Activated naive CD8-positive, alpha-beta T cell (primary cell): ENCODE measurements around the gene FAH.

Experiments
- H3K27ac Mint-ChIP-seq: one replicate; pipeline ENCODE4 v1.8.0; 2021; ENCODE audit warnings: mixed read lengths
- H3K27me3 Mint-ChIP-seq: one replicate; pipeline ENCODE4 v1.8.0; 2021; ENCODE audit warnings: mixed read lengths
- H3K36me3 Mint-ChIP-seq: one replicate; pipeline ENCODE4 v1.8.0; 2021; ENCODE audit warnings: mixed read lengths
- H3K4me1 Mint-ChIP-seq: one replicate; pipeline ENCODE4 v1.8.0; 2021; ENCODE audit warnings: low read depth, mixed read lengths
- H3K4me3 Mint-ChIP-seq: one replicate; pipeline ENCODE4 v1.8.0; 2021; ENCODE audit warnings: mild to moderate bottlenecking, mixed read lengths
- H3K9me3 Mint-ChIP-seq: one replicate; pipeline ENCODE4 v1.8.0; 2021; ENCODE audit warnings: low read depth, mixed read lengths

Gene FAH

GRCh38 chr15:80174017-80174746 is 21.4 kb downstream of the FAH start:
- H3K4me3 Mint-ChIP-seq = no peak overlapping the region
- peaks cover 12% of the 10 kb centered on the region for H3K36me3 Mint-ChIP-seq
- H3K4me1 Mint-ChIP-seq = no peaks in the 10 kb centered on the region
- H3K27me3 Mint-ChIP-seq = no peaks in the 10 kb centered on the region
- H3K9me3 Mint-ChIP-seq = no peaks in the 10 kb centered on the region
- H3K27ac Mint-ChIP-seq = no peak overlapping the region

GRCh38 chr15:80175436-80175835 is 22.6 kb downstream of the FAH start:
- H3K36me3 Mint-ChIP-seq = peaks cover 12% of the 10 kb centered on the region
- H3K27me3 Mint-ChIP-seq = no peaks in the 10 kb centered on the region
- H3K4me3 Mint-ChIP-seq = no peak overlapping the region
- H3K27ac Mint-ChIP-seq = no peak overlapping the region
- no peaks in the 10 kb centered on the region for H3K9me3 Mint-ChIP-seq
- no peaks in the 10 kb centered on the region for H3K4me1 Mint-ChIP-seq

- H3K4me1 Mint-ChIP-seq = no peaks in the 10 kb centered on the region
Observed at GRCh38 chr15:80176443-80176842, 23.6 kb downstream of the FAH start.

GRCh38 chr15:80177156-80177555 is 24.4 kb downstream of the FAH start:
- peaks cover 12% of the 10 kb centered on the region for H3K36me3 Mint-ChIP-seq
- no peak overlapping the region for H3K27ac Mint-ChIP-seq
- no peak overlapping the region for H3K4me3 Mint-ChIP-seq
- H3K27me3 Mint-ChIP-seq = no peaks in the 10 kb centered on the region
- no peaks in the 10 kb centered on the region for H3K9me3 Mint-ChIP-seq
- no peaks in the 10 kb centered on the region for H3K4me1 Mint-ChIP-seq

More at GRCh38 chr15:80176443-80176842, 23.6 kb downstream of the FAH start:
- H3K4me3 Mint-ChIP-seq = no peak overlapping the region
- no peaks in the 10 kb centered on the region for H3K27me3 Mint-ChIP-seq
- peaks cover 10% of the 10 kb centered on the region for H3K36me3 Mint-ChIP-seq
- H3K27ac Mint-ChIP-seq = no peak overlapping the region
- H3K9me3 Mint-ChIP-seq = no peaks in the 10 kb centered on the region

GRCh38 chr15:80179025-80179759 is 26.4 kb downstream of the FAH start:
- Mint-ChIP-seq H3K9me3 (no peaks in the 10 kb centered on the region), H3K4me1 (no peaks in the 10 kb centered on the region), H3K27ac (no peak overlapping the region), H3K36me3 (peaks cover 13% of the 10 kb centered on the region), H3K27me3 (no peaks in the 10 kb centered on the region), H3K4me3 (no peak overlapping the region)

GRCh38 chr15:80179935-80180334 is 27.1 kb downstream of the FAH start:
- Mint-ChIP-seq H3K27ac (no peak overlapping the region), H3K36me3 (peaks cover 13% of the 10 kb centered on the region), H3K4me3 (no peak overlapping the region), H3K4me1 (no peaks in the 10 kb centered on the region), H3K9me3 (no peaks in the 10 kb centered on the region), H3K27me3 (no peaks in the 10 kb centered on the region)

GRCh38 chr15:80180468-80180867 is 27.7 kb downstream of the FAH start:
- Mint-ChIP-seq H3K4me1 (no peaks in the 10 kb centered on the region), H3K27ac (no peak overlapping the region), H3K36me3 (peaks cover 17% of the 10 kb centered on the region), H3K9me3 (no peaks in the 10 kb centered on the region), H3K27me3 (no peaks in the 10 kb centered on the region), H3K4me3 (no peak overlapping the region)

- Mint-ChIP-seq H3K4me1 (no peaks in the 10 kb centered on the region), H3K4me3 (no peak overlapping the region), H3K36me3 (peaks cover 18% of the 10 kb centered on the region), H3K27me3 (no peaks in the 10 kb centered on the region), H3K9me3 (no peaks in the 10 kb centered on the region), H3K27ac (no peak overlapping the region)
Observed at GRCh38 chr15:80180986-80181385, 28.2 kb downstream of the FAH start.

GRCh38 chr15:80182611-80183261 is 29.9 kb downstream of the FAH start:
- H3K36me3 Mint-ChIP-seq = peaks cover 23% of the 10 kb centered on the region
- no peaks in the 10 kb centered on the region for H3K4me1 Mint-ChIP-seq
- no peak overlapping the region for H3K4me3 Mint-ChIP-seq
- no peaks in the 10 kb centered on the region for H3K9me3 Mint-ChIP-seq
- no peaks in the 10 kb centered on the region for H3K27me3 Mint-ChIP-seq
- H3K27ac Mint-ChIP-seq = no peak overlapping the region

- H3K27ac Mint-ChIP-seq = no peak overlapping the region
- no peaks in the 10 kb centered on the region for H3K4me1 Mint-ChIP-seq
- no peaks in the 10 kb centered on the region for H3K27me3 Mint-ChIP-seq
- H3K9me3 Mint-ChIP-seq = no peaks in the 10 kb centered on the region
- H3K4me3 Mint-ChIP-seq = no peak overlapping the region
- H3K36me3 Mint-ChIP-seq = peaks cover 23% of the 10 kb centered on the region
Observed at GRCh38 chr15:80183306-80183705, 30.5 kb downstream of the FAH start.

- no peak overlapping the region for H3K4me3 Mint-ChIP-seq
- H3K27ac Mint-ChIP-seq = no peak overlapping the region
- no peaks in the 10 kb centered on the region for H3K27me3 Mint-ChIP-seq
- no peaks in the 10 kb centered on the region for H3K4me1 Mint-ChIP-seq
- H3K9me3 Mint-ChIP-seq = no peaks in the 10 kb centered on the region
- peaks cover 21% of the 10 kb centered on the region for H3K36me3 Mint-ChIP-seq
Observed at GRCh38 chr15:80183886-80184285, 31.1 kb downstream of the FAH start.

GRCh38 chr15:80184554-80184953 is 31.8 kb downstream of the FAH start:
- Mint-ChIP-seq H3K27me3 (no peaks in the 10 kb centered on the region), H3K4me3 (no peak overlapping the region), H3K9me3 (no peaks in the 10 kb centered on the region), H3K27ac (no peak overlapping the region), H3K36me3 (peaks cover 19% of the 10 kb centered on the region), H3K4me1 (no peaks in the 10 kb centered on the region)

- Mint-ChIP-seq H3K4me3 (no peak overlapping the region), H3K27me3 (no peaks in the 10 kb centered on the region), H3K4me1 (no peaks in the 10 kb centered on the region)
Observed at GRCh38 chr15:80185152-80185551, 32.4 kb downstream of the FAH start.

GRCh38 chr15:80186066-80186465 is 33.3 kb downstream of the FAH start:
- Mint-ChIP-seq H3K27ac (no peak overlapping the region), H3K27me3 (no peaks in the 10 kb centered on the region), H3K4me3 (no peak overlapping the region), H3K36me3 (peaks cover 19% of the 10 kb centered on the region), H3K9me3 (no peaks in the 10 kb centered on the region), H3K4me1 (no peaks in the 10 kb centered on the region)

More at GRCh38 chr15:80185152-80185551, 32.4 kb downstream of the FAH start:
- H3K36me3 Mint-ChIP-seq = peaks cover 19% of the 10 kb centered on the region
- H3K9me3 Mint-ChIP-seq = no peaks in the 10 kb centered on the region
- no peak overlapping the region for H3K27ac Mint-ChIP-seq

- H3K27ac Mint-ChIP-seq = no peak overlapping the region
- H3K36me3 Mint-ChIP-seq = peaks cover 19% of the 10 kb centered on the region
- no peak overlapping the region for H3K4me3 Mint-ChIP-seq
- no peaks in the 10 kb centered on the region for H3K9me3 Mint-ChIP-seq
- no peaks in the 10 kb centered on the region for H3K4me1 Mint-ChIP-seq
- H3K27me3 Mint-ChIP-seq = no peaks in the 10 kb centered on the region
Observed at GRCh38 chr15:80186597-80186996, 33.8 kb downstream of the FAH start.
